ENCODE measurements around the gene CHD5. TPM values are rescaled to one million over a fixed set of nuclear protein-coding genes. Genes with fewer than 3 reads are reported as not detected.

Gene CHD5
- total RNA-seq, 1 experiment from 2014 or later = 0.39 TPM

- H3K4me1 Mint-ChIP-seq (ENCODE audit: low read depth, unreplicated experiment) = peaks cover 3% of the 10 kb centered on the region
Measured at GRCh38 chr1:6152181-6152580, 27.9 kb downstream of the CHD5 start.

GRCh38 chr1:6151291-6151822 lies 28.8 kb downstream of the CHD5 start:
- intact Hi-C loops (cut with micrococcal nuclease; ENCODE audit: unreplicated experiment) = no loop called here
- Histone ChIP-seq H3K4me3 (ENCODE audit: low read depth, low read length) (no peak overlapping the region), H3K9me3 (no peaks in the 10 kb centered on the region), H3K36me3 (ENCODE audit: control insufficient read depth, insufficient read depth, low read length) (no peaks in the 10 kb centered on the region), H3K27me3 (replicated peaks; ENCODE audit: control insufficient read depth, insufficient read depth, low read length) (no peaks in the 10 kb centered on the region), H3K4me1 (no peaks in the 10 kb centered on the region)
- H3K27ac Mint-ChIP-seq (ENCODE audit: unreplicated experiment) = no peak overlapping the region
- H3K9me3 Mint-ChIP-seq (ENCODE audit: unreplicated experiment) = no peaks in the 10 kb centered on the region
- DNase-seq = no peak
- CTCF ChIA-PET = no interaction called here
- no peaks in the 10 kb centered on the region for H3K36me3 Mint-ChIP-seq (ENCODE audit: insufficient read depth, unreplicated experiment)
- no TSS peak for BruUV-seq (replicated peaks)
- H3K4me1 Mint-ChIP-seq (ENCODE audit: low read depth, unreplicated experiment) = no peaks in the 10 kb centered on the region
- H3K27me3 Mint-ChIP-seq (ENCODE audit: insufficient read depth, unreplicated experiment) = no peaks in the 10 kb centered on the region
- POLR2A ChIA-PET = no interaction called here
- H3K4me3 Mint-ChIP-seq (ENCODE audit: unreplicated experiment) = no peak overlapping the region
- TF ChIP-seq, protein P1, sequence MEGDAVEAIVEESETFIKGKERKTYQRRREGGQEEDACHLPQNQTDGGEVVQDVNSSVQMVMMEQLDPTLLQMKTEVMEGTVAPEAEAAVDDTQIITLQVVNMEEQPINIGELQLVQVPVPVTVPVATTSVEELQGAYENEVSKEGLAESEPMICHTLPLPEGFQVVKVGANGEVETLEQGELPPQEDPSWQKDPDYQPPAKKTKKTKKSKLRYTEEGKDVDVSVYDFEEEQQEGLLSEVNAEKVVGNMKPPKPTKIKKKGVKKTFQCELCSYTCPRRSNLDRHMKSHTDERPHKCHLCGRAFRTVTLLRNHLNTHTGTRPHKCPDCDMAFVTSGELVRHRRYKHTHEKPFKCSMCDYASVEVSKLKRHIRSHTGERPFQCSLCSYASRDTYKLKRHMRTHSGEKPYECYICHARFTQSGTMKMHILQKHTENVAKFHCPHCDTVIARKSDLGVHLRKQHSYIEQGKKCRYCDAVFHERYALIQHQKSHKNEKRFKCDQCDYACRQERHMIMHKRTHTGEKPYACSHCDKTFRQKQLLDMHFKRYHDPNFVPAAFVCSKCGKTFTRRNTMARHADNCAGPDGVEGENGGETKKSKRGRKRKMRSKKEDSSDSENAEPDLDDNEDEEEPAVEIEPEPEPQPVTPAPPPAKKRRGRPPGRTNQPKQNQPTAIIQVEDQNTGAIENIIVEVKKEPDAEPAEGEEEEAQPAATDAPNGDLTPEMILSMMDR (IDR thresholded peaks at IDR 0.05; ENCODE audit: insufficient read depth in 1 of 2, low read depth in 1 of 2, low read length in 1 of 2, severe bottlenecking in 1 of 2, unreplicated experiment in 1 of 2) = no peak

More at GRCh38 chr1:6152181-6152580, 27.9 kb downstream of the CHD5 start:
- no peak for DNase-seq
- intact Hi-C loops (cut with micrococcal nuclease; ENCODE audit: unreplicated experiment) = no loop called here
- Mint-ChIP-seq H3K27ac (ENCODE audit: unreplicated experiment) (no peak overlapping the region), H3K27me3 (ENCODE audit: insufficient read depth, unreplicated experiment) (no peaks in the 10 kb centered on the region), H3K9me3 (ENCODE audit: unreplicated experiment) (no peaks in the 10 kb centered on the region), H3K4me3 (ENCODE audit: unreplicated experiment) (no peak overlapping the region), H3K36me3 (ENCODE audit: insufficient read depth, unreplicated experiment) (no peaks in the 10 kb centered on the region)
- Histone ChIP-seq H3K36me3 (ENCODE audit: control insufficient read depth, insufficient read depth, low read length) (no peaks in the 10 kb centered on the region), H3K4me1 (peaks cover 8% of the 10 kb centered on the region), H3K9me3 (no peaks in the 10 kb centered on the region), H3K27me3 (replicated peaks; ENCODE audit: control insufficient read depth, insufficient read depth, low read length) (no peaks in the 10 kb centered on the region), H3K4me3 (ENCODE audit: low read depth, low read length) (no peak overlapping the region)
- CTCF ChIA-PET = no interaction called here
- BruUV-seq (replicated peaks) = no TSS peak
- POLR2A ChIA-PET = no interaction called here
- TF ChIP-seq, protein P1 (IDR thresholded peaks at IDR 0.05; ENCODE audit: insufficient read depth in 1 of 2, low read depth in 1 of 2, low read length in 1 of 2, severe bottlenecking in 1 of 2, unreplicated experiment in 1 of 2) = no peak

- Histone ChIP-seq H3K4me3 (ENCODE audit: low read depth, low read length) (no peak overlapping the region), H3K36me3 (ENCODE audit: control insufficient read depth, insufficient read depth, low read length) (no peaks in the 10 kb centered on the region), H3K4me1 (no peaks in the 10 kb centered on the region), H3K9me3 (no peaks in the 10 kb centered on the region), H3K27me3 (replicated peaks; ENCODE audit: control insufficient read depth, insufficient read depth, low read length) (no peaks in the 10 kb centered on the region)
- DNase-seq = no peak
- Mint-ChIP-seq H3K27me3 (ENCODE audit: insufficient read depth, unreplicated experiment) (no peaks in the 10 kb centered on the region), H3K27ac (ENCODE audit: unreplicated experiment) (no peak overlapping the region), H3K9me3 (ENCODE audit: unreplicated experiment) (no peaks in the 10 kb centered on the region), H3K4me1 (ENCODE audit: low read depth, unreplicated experiment) (no peaks in the 10 kb centered on the region), H3K4me3 (ENCODE audit: unreplicated experiment) (no peak overlapping the region), H3K36me3 (ENCODE audit: insufficient read depth, unreplicated experiment) (no peaks in the 10 kb centered on the region)
- ChIA-PET POLR2A (no interaction called here), CTCF (no interaction called here)
- TF ChIP-seq, protein P1 (IDR thresholded peaks at IDR 0.05; ENCODE audit: insufficient read depth in 1 of 2, low read depth in 1 of 2, low read length in 1 of 2, severe bottlenecking in 1 of 2, unreplicated experiment in 1 of 2) = no peak
- no TSS peak for BruUV-seq (replicated peaks)
- intact Hi-C loops (cut with micrococcal nuclease; ENCODE audit: unreplicated experiment) = no loop called here
Measured at GRCh38 chr1:6150006-6150938, 29.8 kb downstream of the CHD5 start.
